HG03045 (cell line): ENCODE results near the gene RTN4RL1.

ENCODE experiments used
- ATAC-seq: cut with Tn5 transposase; IDR thresholded peaks from one replicate; pipeline ENCODE4 v1.9.1; 2021; ENCODE audit warnings: mild to moderate bottlenecking, moderate library complexity; ENCODE audit not compliant: unreplicated experiment

Gene RTN4RL1

GRCh38 chr17:2048805-2049204 lies 23.7 kb upstream of the RTN4RL1 start:
- ATAC-seq = no peak

GRCh38 chr17:2047590-2047989 lies 22.5 kb upstream of the RTN4RL1 start:
- ATAC-seq = no peak

- no peak for ATAC-seq
Observed at GRCh38 chr17:2044263-2044894, 19.2 kb upstream of the RTN4RL1 start.

- no peak for ATAC-seq
Observed at GRCh38 chr17:2043785-2044184, 18.7 kb upstream of the RTN4RL1 start.

GRCh38 chr17:2042933-2043332 lies 17.8 kb upstream of the RTN4RL1 start:
- no peak for ATAC-seq

GRCh38 chr17:2042390-2042847 lies 17.3 kb upstream of the RTN4RL1 start:
- no peak for ATAC-seq

- ATAC-seq = peak; percentile 88
Observed at GRCh38 chr17:2041561-2042389, 16.6 kb upstream of the RTN4RL1 start, which contains the start of gene OVCA2. Gene OVCA2, plus strand, starts transcription at chr17:2042022. Its CDS starts 26 bp downstream, at chr17:2042048.

GRCh38 chr17:2040942-2041560 lies 15.9 kb upstream of the RTN4RL1 start:
- ATAC-seq = no peak

- ATAC-seq = no peak
Observed at GRCh38 chr17:2040219-2040827, 15.2 kb upstream of the RTN4RL1 start.

GRCh38 chr17:2037155-2037554 lies 12.0 kb upstream of the RTN4RL1 start:
- ATAC-seq = no peak

- no peak for ATAC-seq
Observed at GRCh38 chr17:2035541-2036488, 10.7 kb upstream of the RTN4RL1 start.

GRCh38 chr17:2034806-2035540 lies 9.8 kb upstream of the RTN4RL1 start:
- no peak for ATAC-seq

- ATAC-seq = no peak
Observed at GRCh38 chr17:2034157-2034556, 9.0 kb upstream of the RTN4RL1 start.

- no peak for ATAC-seq
Observed at GRCh38 chr17:2033153-2033552, 8.0 kb upstream of the RTN4RL1 start.

GRCh38 chr17:2030779-2031163 lies 5.6 kb upstream of the RTN4RL1 start:
- no peak for ATAC-seq

- peak; percentile 72 for ATAC-seq
Observed at GRCh38 chr17:2029911-2030778, 5.0 kb upstream of the RTN4RL1 start, which contains the start of gene DPH1. Gene DPH1, plus strand, starts transcription at chr17:2030153. Its CDS starts 17 bp downstream, at chr17:2030170.

GRCh38 chr17:2028737-2029136 lies 3.6 kb upstream of the RTN4RL1 start:
- ATAC-seq = no peak

- no peak for ATAC-seq
Observed at GRCh38 chr17:2028234-2028614, 3.1 kb upstream of the RTN4RL1 start.
